Measurements from ENCODE around the gene PSME3.
A peak's percentile ranks its signal among the peaks of the same experiment; 100 is the strongest.

Gene PSME3

GRCh38 chr17:42832934-42833766, at the start of gene PSME3:
Gene PSME3 (plus strand): TSS chr17:42833397. CDS start chr17:42833632, 235 bp downstream.
- peak; percentile 84 for DNase-seq (ENCODE audit: low read depth)

GRCh38 chr17:42783791-42784138, 49.4 kb upstream of the PSME3 start:
- DNase-seq (ENCODE audit: low read depth) = no peak

- no peak for DNase-seq (ENCODE audit: low read depth)
Measured at GRCh38 chr17:42784409-42784808, 48.8 kb upstream of the PSME3 start.

- no peak for DNase-seq (ENCODE audit: low read depth)
Measured at GRCh38 chr17:42784811-42785592, 48.2 kb upstream of the PSME3 start.

- DNase-seq (ENCODE audit: low read depth) = no peak
Measured at GRCh38 chr17:42787266-42787665, 45.9 kb upstream of the PSME3 start.

- no peak for DNase-seq (ENCODE audit: low read depth)
Measured at GRCh38 chr17:42791948-42792347, 41.2 kb upstream of the PSME3 start.

- no peak for DNase-seq (ENCODE audit: low read depth)
Measured at GRCh38 chr17:42792545-42792944, 40.7 kb upstream of the PSME3 start.

GRCh38 chr17:42795061-42795460, 38.1 kb upstream of the PSME3 start:
- no peak for DNase-seq (ENCODE audit: low read depth)

GRCh38 chr17:42795465-42795864, 37.7 kb upstream of the PSME3 start:
- DNase-seq (ENCODE audit: low read depth) = no peak

GRCh38 chr17:42796066-42796758, 37.0 kb upstream of the PSME3 start:
- no peak for DNase-seq (ENCODE audit: low read depth)

GRCh38 chr17:42797067-42798007, 35.9 kb upstream of the PSME3 start:
- no peak for DNase-seq (ENCODE audit: low read depth)

- no peak for DNase-seq (ENCODE audit: low read depth)
Measured at GRCh38 chr17:42798011-42798382, 35.2 kb upstream of the PSME3 start.

- peak; percentile 74 for DNase-seq (ENCODE audit: low read depth)
Measured at GRCh38 chr17:42798383-42799380, 34.5 kb upstream of the PSME3 start, which contains the start of the genes CNTD1 and COA3. Gene CNTD1 (plus strand): TSS chr17:42798861. CDS start chr17:42799068, 207 bp downstream. Gene COA3 (minus strand): TSS chr17:42798704. CDS start chr17:42798681, 23 bp downstream.

GRCh38 chr17:42803074-42803883, 29.9 kb upstream of the PSME3 start:
- no peak for DNase-seq (ENCODE audit: low read depth)

GRCh38 chr17:42804918-42805367, 28.3 kb upstream of the PSME3 start:
- no peak for DNase-seq (ENCODE audit: low read depth)

- no peak for DNase-seq (ENCODE audit: low read depth)
Measured at GRCh38 chr17:42806249-42806648, 26.9 kb upstream of the PSME3 start.

- no peak for DNase-seq (ENCODE audit: low read depth)
Measured at GRCh38 chr17:42809250-42809649, 23.9 kb upstream of the PSME3 start.

- no peak for DNase-seq (ENCODE audit: low read depth)
Measured at GRCh38 chr17:42814633-42815399, 18.4 kb upstream of the PSME3 start.

All from stimulated activated CD8-positive, alpha-beta memory T cell treated with anti-CD3 and anti-CD28 coated beads, Interleukin-4, amount 100 ng/mL, for 24 hours (primary cell).